LNCaP clone FGC (cell line): ENCODE results near the gene ASCL2.
"Not testable (repeated sequence)": the region's sequence is repeated elsewhere in the genome, so short reads cannot be mapped to it uniquely, and the experiment has no call there.

Source experiments
- DNase-seq: peaks from one replicate; pipeline ENCODE4 v3.0.0-alpha.2; 2011; ENCODE audit warnings: low read depth
- H3K4me3 ChIP-seq: 2 replicates; pipeline ENCODE4 v1.5.1; 2011; ENCODE audit warnings: mild to moderate bottlenecking, low read depth, low read length, control low read depth
- TF ChIP-seq, protein P1 (sequence below): IDR thresholded peaks from 2 replicates; pipeline ENCODE4 v1.5.1; 2012; ENCODE audit warnings: mild to moderate bottlenecking; ENCODE audit not compliant: control insufficient read depth, insufficient read depth; ENCODE audit errors: extremely low read depth

ASCL2 gene

DNA sequence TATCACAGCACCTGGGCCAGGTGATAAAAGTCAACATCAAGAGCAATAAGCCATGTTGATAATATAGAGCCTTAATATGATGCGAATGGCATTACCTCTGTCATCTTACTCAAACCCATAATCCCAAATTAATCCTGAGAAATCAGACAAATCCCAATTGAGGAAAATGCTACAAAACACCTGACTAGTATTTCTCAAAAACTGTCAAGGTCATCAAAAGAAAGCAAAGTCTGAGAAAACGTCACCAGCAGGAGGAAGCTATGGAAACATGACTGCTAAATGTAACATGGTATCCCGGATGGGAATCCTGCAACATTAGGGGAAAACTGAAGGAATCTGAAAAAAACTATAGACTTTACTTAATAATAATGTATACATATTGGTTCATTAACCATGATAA lies 29.6 kb downstream of the ASCL2 start:
- no peak overlapping the region for H3K4me3 ChIP-seq
- no peak for DNase-seq
- TF ChIP-seq, protein P1, sequence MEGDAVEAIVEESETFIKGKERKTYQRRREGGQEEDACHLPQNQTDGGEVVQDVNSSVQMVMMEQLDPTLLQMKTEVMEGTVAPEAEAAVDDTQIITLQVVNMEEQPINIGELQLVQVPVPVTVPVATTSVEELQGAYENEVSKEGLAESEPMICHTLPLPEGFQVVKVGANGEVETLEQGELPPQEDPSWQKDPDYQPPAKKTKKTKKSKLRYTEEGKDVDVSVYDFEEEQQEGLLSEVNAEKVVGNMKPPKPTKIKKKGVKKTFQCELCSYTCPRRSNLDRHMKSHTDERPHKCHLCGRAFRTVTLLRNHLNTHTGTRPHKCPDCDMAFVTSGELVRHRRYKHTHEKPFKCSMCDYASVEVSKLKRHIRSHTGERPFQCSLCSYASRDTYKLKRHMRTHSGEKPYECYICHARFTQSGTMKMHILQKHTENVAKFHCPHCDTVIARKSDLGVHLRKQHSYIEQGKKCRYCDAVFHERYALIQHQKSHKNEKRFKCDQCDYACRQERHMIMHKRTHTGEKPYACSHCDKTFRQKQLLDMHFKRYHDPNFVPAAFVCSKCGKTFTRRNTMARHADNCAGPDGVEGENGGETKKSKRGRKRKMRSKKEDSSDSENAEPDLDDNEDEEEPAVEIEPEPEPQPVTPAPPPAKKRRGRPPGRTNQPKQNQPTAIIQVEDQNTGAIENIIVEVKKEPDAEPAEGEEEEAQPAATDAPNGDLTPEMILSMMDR: no peak

DNA sequence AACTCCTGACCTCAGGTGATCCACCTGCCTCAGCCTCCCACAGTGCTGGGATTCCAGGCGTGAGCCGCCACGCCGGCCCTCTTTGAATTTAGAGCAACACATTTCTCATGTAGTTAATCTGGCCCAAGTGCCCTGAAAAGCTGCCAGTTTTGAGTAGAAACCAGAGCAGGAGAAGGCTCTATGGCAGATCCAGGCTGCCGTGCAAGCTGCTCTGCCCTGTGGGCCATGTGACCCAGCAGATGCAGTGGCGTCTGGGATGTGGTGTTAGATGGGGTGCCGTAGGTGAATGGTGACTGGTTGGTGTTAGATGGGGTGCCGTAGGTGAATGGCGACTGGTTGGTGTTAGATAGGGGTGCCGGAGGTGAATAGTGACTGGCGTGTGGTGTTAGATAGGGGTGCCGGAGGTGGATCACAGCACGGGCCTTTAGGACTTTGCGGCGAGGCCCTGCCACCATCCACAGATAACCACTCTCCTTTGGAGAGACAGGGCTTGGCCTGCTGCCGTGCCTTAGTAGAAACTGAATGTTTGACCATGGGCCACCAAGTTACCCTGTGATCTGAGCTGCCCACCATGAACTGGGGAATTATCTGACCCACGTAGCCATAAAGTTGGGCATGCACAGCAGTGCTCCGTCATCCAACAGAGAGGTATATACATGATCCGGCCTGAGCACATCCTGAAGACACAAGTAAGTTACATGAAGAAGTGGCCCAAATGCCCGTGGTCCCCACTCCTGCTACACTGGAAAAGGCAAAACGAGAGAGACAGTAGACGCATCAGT lies 32.7 kb downstream of the ASCL2 start:
- no peak overlapping the region for H3K4me3 ChIP-seq
- no peak for DNase-seq
- TF ChIP-seq, protein P1: no peak

DNA sequence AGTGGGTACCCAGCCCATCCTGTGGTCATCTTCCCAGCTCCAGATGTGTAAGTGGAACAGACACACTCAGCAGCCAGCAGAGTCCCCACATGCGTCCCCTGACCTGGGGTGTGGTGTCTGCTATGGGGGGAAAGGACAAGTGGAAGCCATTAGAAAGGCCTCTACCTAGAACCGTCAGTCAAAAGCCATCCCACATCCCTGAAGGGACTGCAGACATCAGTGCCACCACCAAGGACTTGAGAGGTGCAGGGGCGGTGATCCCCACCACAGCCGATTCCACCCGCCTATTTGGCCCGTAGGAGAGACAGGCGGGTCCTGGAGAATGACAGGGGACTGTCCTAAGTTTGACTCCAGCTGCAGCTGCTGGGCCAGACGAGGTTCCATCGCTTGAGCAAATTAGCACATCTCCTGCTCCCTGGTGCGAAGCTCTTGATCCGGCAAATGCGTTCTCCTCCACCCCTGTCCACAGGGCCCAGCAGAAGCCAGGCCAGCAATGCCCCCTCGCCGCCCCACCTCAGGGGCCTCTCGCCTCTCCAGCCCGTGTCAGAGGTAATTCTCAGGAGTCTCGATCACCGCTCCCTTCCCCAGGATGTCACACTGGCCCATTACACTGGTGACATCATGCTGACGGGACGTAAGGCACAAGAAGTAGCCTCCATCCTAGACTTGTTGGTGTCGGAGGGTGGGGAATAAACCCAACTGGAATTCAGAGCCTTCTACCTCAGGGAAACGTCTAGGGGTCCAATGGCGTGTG lies 33.8 kb downstream of the ASCL2 start:
- not testable (repeated sequence) for DNase-seq, H3K4me3 ChIP-seq

DNA sequence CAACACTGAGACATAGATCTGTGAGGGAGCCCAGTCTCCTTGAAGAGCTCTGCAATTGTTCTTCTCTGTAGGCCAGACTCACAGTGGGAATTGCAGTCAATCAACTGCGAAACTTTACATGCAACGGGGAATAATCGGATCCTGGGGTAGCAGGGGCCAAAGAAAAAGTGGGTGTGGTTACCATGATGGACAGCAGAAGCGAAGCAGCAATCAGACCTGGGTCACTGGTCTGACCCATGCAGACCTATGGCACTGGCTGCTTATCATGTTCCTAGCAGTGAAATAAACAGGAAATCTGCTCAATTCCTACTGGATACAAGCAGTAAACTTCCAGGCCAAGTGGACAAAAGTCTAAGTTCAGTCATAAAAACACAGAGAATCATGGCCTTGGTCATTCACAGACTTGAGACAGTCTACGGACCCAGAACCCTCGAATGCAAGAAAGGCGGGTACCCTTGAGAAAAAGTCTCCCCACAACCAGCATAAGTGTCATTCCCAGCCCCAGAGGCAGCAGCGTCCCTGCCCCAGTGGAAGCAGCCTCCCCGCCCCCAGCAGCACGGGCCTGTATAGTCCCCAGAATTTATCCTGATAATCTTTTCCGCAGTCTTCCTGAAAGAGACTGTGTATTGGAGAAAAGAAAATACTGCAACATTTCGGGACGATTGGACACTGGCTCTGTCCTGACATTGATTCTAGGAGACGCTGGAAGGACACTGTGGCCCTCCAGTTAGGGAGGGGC lies 34.6 kb downstream of the ASCL2 start:
- H3K4me3 ChIP-seq: no peak overlapping the region
- no peak for DNase-seq
- TF ChIP-seq, protein P1: no peak

DNA sequence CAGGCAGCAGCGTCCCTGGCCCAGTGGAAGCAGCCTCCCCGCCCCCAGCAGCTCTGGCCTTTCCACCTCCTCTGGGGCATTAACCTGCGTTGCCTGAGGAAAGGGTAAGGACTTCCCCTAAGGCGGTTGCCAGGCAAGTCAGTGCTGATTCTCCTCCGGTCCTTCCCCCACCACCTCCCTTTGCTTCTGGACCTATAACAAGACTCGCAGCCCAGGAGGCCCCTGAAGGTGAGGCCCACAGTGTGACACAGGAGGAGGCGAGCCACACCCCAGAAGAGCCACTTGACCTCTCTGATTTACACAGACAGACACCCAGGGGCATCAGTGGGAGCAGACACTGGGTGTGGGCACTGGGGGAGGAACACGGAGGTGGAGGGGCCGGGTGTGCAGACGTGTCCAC lies 35.4 kb downstream of the ASCL2 start:
- TF ChIP-seq, protein P1: no peak

DNA sequence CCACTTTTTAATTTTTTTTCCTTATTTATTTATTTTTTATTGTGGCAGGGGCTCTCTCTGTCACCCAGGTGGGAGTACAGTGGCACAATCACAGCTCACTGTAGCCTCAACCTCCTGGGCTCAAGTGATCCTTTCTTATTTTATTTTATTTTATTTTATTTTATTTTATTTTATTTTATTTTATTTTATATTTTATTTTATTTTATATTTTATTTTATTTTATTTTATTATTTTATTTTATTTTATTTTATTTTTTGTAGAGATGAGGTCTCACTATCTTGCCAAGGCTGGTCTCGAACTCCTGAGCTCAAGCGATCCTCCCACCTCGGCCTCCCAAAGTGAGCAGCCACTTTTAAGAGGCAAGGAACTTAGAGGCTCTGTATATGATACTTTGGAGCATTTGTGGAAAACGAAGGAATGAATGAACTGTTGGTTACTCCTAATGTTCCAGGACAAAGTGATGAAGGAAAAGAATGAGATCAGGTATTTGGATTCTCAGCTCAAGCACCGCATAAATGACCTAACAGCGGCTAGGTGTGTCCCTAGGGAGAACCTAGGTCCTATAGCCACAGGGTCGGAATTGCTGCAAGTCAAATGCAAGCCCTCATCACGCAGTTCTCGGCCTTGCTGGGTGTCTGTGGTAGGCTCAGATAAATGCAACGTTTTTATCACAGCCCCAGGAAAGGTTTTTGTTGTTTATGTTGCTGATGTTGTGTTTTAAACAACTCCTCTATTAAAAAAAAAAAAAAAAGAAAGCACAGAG lies 36.5 kb downstream of the ASCL2 start:
- no peak for DNase-seq
- H3K4me3 ChIP-seq: no peak overlapping the region
- TF ChIP-seq, protein P1: no peak

More for the DNA sequence above, 35.4 kb downstream of the ASCL2 start:
- H3K4me3 ChIP-seq: no peak overlapping the region
- DNase-seq: no peak
